Measurements from ENCODE around the gene JMJD6.
"Not testable (repeated sequence)": the region's sequence is repeated elsewhere in the genome, so short reads cannot be mapped to it uniquely, and the experiment has no call there.

The JMJD6 gene

DNA sequence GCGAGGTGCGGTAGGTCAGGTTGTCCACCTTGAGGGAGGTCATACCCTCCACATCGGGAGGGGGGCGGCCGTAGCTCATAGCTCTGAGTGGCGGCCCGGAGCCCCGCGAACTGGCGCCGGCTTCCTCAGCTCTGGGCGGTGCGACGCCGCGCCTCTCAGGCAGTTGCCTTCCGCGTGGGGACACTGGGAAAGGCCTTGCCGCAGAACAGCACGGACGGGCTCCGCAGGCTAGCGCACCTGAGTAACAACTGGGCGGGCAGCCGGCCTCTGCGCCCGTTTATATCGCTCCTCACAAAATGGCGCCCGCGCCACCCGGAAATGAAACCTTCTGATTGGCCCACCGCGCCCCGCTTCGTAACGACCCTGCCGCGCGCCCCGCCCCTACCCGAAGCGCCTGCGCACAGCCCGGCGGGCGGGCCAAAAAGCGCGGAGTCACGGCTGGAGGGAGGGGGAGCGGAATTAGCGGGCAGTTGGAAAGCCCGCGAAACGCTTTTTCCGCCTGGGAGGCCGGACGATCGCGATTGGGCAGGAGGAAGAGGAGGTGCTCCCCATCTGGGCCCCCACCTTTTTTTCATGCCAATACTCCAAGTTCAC, 10.8 kb upstream of the JMJD6 start, which contains the start of gene SRSF2:
TSS of gene SRSF2 (minus strand) at position 250 of the 594 bp plus-strand sequence. CDS start at position 79, 171 bp downstream.
- peak; percentile 68 to 100 (median 97) for DNase-seq

DNA sequence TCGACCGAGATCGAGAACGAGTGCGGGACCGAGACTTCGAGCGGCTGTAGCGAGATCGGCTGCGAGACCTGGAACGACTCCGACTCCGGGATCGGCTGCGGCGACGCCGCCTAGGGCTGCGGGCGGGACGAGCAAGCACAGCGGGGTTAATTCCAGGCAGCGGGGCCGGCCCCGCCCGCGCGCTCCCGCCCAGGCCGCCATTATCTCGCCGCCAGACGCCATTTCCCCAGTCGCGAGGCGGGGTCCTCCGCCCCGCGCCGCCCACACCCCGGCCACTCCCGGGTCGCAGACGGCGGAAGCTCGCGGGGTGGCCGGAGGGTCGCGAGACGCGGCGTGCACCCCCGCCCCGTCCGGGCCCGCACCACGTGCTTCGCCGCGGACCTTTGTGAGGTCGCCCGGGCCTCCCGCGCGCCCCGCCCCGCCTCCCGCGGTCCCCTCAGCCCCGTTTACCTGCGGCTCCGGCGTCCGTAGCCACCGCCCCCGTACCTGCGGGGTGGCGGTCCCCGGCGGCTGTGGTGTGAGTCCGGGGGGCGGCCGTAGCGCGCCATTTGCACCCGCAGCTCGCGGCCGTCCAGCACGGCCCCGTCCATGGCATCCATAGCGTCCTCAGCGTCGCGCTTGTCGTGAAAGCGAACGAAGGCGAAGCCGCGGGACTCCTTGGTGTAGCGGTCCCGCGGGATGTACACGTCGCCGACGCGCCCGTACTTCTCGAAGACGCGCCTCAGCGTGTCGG, 10.1 kb upstream of the JMJD6 start:
- DNase-seq, result peak in 52 of 56 donors; percentile 13 to 79 (median 52)

DNA sequence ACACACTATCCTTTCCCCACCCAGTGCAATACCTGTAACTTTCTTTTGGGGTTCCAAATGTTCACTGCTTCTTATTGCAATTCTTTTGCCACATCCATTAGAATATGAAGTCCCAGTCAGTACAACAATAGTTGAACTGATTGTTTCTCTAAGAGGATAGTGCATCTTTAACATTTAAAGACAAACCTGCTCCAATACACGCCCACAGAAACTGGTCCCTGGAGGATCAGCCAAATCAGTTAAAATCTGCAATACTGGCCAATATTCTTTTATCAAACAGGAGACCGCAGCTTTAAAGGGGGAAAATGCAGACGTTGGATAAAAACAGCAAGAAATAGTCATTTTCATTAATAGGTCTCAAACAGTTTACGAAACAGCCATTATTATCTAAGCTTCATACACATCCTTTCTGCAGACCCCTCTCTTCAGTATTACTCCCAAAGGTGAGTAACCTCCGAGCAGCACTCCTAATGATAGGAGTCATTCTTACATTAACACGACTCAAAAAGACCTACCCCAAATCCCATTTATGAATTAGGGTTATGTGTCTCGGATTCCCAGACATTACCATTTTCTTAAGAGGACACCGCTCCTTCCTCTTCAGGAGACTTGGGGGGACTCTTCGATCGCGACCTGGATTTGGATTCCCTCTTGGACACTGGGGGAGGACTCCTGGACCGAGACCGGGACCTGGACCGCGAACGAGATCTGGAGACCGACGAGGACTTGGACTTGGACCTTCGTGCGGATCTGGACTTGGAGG, 9.4 kb upstream of the JMJD6 start:
- no peak for DNase-seq

DNA sequence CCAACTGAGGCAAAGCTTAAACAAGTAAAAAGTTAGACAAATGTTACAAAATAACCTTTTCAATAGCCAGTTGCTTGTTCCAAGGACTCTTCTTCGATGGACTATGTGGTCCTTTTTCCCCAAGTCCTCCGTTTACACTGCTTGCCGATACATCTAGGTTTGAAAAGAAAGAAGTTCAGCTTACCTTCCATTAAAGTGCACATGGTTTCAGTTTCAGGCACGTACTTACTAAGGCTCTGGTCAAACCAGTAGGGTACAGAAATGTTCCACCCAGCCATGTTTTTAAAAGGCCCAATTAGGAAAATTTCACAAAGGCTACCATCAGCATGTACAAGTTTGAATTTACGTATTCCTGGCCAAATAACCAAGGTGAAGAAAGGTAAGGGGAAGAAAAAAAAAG, 8.6 kb upstream of the JMJD6 start:
- DNase-seq, result no peak

DNA sequence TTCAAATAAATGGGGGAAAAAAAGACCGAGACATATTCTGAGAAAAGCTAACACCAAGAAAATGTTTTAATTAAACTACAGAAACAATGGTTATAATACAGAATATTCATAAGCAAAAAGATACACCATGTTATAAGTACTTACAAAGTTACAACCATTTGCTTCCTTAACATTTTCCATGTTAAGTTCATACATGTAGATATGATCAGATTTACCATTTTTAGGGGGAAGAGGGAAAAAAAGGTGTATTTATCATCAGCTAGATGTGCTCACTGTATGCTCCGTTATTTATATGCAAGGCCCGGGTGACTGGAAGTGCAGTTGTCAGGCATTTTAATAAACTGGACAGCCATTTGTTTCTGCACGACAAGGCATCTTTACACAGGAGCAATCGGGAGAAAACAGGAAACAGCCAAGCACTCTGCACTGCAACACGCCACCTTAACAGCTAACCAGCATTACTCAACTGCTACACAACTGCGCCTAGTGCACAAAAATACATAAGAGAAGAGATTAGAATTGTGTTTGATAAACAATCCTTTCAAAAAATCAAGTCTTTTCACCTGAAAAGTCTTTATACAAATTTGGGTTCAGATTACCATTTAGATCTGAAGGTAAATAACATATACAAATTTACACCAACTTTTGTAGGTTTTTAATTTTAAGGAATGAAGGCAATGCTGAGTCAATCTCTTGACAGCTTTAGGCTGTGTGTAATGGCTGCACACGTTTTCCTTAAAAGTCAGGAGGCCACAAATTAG, 7.9 kb upstream of the JMJD6 start:
- DNase-seq, result no peak

DNA sequence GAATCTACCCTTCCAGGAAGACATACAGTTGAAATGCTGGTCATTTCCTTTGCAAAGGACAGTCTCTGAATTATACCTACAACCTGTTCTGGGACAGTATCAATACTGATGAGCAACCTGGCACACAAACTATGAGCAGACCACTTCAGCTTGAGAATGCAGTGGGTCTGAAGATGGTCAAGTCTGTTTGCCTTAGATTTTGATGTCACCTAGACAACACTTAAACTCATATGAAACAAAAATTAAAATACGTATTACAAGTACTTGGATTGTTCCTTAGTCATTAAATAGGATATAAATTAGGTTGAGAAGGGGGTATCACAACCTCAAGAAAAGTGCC, 7.2 kb upstream of the JMJD6 start:
- DNase-seq, result no peak

DNA sequence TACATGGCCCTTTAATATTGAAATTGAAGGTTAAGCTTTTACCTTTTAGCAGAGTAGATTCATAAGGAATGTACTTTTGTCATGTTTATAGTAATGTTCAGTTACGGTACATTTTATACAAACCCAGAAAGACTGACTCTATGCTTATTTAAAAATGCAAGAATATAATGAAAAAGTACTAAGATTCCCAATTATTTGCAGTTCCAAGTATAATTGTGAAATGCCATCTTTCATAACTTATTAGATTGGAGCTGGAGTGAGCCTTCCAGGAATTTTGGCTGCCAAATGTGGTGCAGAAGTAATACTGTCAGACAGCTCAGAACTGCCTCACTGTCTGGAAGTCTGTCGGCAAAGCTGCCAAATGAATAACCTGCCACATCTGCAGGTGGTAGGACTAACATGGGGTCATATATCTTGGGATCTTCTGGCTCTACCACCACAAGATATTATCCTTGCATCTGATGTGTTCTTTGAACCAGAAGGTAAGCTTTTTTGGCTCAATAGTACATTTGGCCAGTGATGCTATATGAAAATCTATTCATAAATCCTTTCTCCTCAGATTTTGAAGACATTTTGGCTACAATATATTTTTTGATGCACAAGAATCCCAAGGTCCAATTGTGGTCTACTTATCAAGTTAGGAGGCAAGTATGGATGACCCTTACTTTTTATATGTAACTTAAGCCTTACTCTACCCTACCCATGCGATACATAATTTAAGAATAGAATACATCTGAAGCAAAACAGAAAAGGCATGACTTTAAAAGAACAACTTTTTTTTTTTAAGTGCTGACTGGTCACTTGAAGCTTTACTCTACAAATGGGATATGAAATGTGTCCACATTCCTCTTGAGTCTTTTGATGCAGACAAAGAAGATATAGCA, 6.6 kb upstream of the JMJD6 start:
- no peak for DNase-seq

DNA sequence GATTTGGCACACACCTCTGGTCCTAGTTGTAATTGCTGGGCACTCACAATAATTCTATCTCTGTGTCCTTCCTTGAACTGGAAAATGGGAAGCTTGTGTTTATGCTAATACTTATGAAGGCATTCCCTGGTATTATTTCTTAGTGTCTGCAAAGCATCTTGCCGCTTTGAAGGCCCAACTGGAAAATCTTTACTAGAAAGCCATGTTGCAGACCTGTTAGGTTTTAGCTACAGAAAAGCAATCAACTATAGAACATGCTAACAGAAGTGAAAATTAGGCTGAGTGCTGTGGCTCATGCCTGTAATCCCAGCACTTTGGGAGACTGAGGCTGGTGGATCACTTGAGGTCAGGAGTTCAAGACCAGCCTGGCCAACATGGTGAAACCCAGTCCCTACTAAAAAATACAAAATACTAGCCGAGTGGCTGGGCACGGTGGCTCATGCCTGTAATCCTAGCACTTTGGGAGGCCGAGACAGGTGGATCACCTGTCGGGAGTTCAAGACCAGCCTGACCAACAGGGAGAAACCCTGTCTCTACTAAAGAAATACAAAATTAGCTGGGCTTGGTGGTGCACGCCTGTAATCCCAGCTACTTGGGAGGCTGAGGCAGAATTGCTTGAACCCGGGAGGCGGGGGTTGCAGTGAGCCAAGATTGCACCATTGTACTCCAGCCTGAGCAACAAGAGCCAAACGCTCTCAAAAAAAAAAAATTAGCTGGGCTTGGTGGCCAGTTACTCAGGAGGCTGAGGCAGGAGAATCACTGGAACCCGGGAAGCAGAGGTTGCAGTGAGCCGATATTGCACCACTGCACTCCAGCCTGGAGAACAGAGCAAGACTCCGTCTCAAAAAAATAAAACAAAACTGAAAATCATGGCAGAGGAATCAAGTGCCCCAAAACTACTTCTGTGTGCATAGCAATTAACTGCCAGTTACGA, 5.7 kb upstream of the JMJD6 start:
- not testable (repeated sequence) for DNase-seq

DNA sequence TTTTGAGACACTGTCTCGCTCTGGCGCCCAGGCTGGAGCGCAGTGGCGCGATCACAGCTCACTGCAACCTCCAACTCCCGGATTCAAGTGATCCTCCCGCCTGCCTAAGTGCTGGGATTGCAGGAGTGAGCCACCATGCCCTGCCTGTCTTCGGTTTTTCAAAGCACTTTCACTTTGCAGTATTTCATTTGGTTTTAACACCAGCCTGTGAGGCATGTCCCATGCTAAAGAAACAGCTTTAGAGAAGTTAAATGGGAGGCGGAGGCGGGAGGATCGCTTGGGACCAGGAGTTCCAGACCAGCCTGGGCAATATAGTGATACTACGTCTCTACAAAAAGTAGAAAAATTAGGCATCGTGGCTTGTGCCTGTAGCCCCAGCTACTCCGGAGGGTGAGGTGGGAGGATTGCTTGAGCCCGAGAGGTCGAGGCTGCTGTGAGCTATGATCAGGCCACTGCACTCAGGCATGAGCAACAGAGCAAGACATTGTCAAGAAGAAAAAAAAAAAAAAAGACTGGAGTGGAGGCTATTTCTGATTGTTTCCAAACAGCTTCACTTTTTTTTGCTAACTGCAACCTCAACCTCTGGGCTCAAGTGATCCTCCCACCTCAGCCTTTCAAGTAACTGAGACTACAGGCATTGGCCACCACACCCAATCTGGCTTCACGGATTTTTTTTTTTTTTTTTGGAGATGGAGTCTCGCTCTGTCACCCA, 1.5 kb upstream of the JMJD6 start:
- DNase-seq, result no peak

DNA sequence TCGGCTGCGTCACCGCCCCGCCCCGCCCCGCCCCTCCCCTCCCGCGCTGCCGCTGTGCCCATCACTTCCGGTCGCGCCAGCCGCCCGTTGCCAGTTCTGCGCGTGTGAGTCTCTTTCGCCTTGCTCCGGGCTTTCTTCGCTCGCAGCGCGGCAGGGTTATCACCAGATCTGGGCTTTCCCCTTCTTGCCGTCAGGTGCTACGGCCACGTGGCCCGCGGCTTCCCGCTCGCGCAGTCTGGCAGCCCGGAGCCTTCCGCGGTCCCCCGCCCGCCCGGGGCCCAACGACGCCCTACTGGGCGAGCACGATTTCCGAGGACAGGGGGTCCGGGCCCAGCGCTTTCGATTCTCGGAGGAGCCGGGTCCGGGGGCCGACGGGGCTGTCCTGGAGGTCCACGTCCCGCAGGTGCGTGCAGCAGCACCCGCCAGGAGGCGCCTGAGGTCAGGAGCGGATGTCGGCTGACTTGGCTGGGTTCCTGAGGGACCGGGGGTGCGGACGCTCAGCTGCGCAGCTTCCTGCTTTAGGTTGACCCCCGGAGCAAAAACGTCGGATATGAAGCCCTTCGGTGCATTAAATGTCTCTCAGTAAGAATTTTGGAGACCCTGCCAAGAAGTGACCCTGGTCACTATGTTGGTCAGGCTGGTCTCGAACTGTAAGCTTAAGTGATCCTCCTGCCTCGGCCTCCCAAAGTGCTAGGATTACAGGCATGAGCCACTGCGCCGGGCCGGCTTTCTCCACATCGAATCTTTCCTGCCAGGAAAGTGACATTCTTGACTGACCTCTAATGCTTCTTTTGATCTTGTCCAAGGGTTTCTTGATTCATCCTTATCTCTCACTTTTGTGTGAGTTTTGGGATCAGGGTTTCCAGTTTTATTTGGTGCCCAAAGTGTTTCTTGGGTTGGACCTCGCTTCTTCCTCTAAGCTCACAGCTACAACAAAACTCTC, 641 bp upstream of the JMJD6 start, which contains the start of gene METTL23:
TSS of gene METTL23 (plus strand) at position 64 of the 943 bp plus-strand sequence. CDS start 2,872 bp downstream, outside the sequence.
- peak in 30 of 56 donors; percentile 48 to 85 (median 72) for DNase-seq

DNA sequence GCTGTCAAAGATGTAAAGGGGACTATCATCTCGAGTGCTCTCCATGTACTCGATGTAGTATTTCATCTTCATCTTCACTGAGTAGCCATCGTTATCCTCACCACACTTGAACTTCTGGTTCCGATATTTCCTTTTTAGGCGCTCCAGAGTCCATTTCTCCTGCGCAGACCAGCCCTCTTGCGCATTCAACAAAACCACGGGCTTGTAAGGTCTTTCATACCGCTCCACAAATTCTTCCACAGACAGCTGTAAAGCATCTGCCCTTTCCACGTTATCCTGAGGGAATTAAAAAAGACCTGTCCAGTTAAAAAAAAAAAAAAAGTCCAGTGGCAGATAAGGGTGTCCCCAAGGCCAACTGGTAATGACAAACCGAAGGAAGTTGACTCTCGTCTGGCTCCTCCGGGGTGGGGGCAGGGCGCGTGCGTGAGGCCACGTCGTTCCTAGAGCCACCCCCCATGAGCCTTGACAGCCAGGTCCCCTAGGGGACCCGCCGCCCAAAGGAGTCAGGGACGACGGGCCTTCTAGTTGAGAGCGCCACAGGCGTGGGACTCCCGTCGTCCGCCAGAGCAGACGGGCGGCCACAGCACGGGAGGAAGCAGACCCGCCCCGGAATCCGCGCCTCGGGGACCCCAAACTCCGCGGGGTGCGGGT, 701 bp downstream of the JMJD6 start:
- DNase-seq, result peak in 24 of 56 donors; percentile 28 to 69 (median 44)

DNA sequence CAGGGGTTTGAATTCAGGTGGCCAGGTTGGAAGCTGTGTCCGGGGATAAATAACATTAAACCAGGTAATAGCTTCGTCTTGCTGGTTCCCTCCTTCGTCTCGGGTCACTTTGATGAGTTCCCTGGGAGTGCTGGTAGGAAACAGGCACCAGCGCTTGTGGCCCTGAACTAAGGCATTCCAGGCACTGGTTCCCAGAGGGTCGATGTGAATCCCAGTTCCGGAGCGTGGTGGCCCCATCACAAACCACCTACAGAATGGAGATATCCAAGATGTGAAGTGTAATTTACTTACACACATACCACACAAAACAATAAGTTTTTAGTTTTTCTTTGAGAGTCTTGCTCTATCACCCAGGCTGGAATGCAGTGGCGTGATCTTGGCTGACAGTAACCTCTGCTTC, 2.6 kb downstream of the JMJD6 start:
- no peak for DNase-seq

DNA sequence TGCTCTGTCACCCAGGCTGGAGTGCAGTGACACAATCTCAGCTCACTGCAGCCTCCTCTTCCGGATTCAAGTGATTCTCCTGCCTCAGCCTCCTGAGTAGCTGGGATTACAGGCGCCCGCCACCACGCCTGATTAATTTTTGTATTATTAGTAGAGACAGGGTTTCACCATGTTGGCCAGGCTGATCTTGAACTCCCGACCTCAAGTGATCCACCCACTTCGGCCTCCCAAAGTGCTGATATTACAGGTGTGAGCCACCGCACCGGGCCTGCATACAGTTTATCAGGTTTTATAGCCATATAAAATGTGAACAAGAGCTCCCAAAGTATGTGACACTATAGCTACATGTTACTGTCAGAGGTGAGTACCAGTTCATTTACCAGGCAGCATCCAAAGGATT, 3.4 kb downstream of the JMJD6 start:
- DNase-seq, result not testable (repeated sequence)

DNA sequence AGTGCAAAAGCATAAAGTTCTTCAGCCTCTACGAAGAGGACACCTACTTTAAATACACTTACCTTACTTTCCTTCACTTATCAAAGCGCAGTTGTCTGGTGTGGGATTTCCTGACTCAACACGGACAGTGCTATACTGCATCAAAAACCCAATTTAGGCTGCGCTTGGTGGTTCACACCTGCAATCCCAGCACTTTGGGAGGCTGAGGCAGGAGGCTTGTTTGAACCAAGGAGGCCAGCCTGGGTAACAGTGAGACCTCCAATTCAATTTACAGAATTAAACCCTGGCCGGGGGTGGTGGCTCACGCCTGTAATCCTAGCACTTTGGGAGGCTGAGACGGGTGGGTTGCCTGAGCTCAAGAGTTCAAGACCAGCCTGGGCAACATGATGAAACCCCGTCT, 4.1 kb downstream of the JMJD6 start:
- DNase-seq, result no peak

DNA sequence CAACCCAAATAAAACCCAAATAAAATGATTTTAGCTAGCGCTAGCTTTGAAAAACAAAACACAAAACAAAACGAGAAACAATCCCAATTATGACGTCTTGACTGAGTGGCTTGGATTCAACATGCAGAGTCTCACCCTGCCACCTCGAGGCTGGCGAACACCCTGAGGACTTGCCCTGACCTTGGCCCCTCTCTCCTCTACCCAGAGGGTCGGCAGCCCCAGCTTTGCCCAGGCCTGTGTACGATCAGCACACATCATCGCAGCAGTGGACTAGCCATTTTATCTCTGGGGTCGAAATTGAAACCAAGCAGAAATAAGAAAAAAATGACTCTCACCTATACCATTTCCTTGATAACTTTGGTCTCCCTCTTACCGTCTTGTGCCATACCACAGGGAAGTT, 4.9 kb downstream of the JMJD6 start:
- DNase-seq, result no peak

DNA sequence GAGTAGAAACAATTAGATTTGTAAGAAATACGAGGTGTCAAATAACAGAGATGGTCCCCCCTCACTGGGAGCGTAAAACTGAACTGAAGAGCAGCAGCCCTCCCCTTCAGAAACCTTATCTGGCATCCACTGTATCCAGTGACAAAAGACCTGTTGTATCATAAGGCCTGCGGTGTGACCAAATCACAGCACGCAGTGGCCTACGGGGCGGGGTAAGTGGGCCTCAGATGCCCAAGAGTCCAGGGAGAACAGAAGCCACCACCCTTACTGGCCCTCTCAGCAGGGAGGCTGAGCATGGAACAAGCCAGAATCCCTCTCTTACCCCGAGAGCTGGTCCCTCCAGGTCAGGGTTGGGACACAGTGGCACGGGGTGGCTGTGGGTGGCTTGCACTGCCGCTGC, 5.5 kb downstream of the JMJD6 start:
- DNase-seq, result no peak

DNA sequence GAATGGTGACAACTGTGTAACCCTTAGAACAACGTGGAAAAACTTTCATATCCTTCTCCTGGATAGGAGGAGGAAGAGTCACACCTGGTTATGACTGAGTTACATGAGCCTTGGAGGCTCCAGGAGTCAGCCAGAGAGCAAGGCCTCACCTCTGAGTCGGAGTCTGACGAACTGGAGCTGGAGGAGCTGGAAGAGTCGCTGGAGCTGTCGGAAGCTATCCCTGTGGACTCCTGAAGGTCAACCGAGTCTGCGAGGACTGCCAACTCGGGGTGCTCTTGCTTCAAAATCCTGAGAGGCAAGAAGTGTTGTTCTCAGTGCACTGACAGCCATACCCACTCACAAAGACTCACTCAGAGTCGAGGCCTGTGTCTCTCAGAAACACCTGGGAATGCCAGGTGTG, 6.2 kb downstream of the JMJD6 start:
- DNase-seq, result no peak

All from amygdala (tissue), 56 donors.